HG03045 (cell line): ENCODE data around the gene UBAC2.

Source experiments
- ATAC-seq: cut with Tn5 transposase; IDR thresholded peaks from one replicate; pipeline ENCODE4 v1.9.1; 2021; ENCODE audit warnings: mild to moderate bottlenecking, moderate library complexity; ENCODE audit not compliant: unreplicated experiment

UBAC2 gene

DNA sequence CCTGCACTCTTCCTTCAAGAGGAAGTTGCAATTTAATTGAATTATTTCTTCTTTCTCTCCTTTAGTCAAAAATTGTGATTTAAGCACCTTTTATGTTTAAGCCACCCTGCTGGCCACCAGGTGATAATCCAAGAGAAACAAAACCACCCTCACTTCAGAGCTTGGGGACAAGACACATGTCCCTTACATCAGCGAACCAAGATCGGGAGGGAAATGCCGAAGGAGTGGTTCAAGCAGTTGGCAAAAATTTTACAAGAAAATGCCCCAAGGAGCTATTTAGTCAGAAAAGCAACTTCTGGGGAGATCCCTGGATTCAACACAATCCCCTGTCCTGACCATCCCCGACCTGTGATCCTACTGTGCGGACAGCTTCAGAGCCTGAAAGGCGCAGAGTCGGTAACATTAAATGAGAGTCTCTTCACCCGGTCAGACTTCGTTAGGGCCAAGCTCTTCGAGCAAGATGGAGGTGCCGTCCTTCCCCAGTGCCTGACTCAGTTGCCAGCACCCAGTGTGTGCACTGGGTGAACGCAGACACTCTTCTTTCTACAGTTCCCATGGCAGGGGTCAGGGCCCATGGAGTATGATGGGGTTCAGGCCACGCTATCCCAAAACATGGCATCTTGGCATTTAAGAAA, 222.0 kb downstream of the UBAC2 start:
- no peak for ATAC-seq

DNA sequence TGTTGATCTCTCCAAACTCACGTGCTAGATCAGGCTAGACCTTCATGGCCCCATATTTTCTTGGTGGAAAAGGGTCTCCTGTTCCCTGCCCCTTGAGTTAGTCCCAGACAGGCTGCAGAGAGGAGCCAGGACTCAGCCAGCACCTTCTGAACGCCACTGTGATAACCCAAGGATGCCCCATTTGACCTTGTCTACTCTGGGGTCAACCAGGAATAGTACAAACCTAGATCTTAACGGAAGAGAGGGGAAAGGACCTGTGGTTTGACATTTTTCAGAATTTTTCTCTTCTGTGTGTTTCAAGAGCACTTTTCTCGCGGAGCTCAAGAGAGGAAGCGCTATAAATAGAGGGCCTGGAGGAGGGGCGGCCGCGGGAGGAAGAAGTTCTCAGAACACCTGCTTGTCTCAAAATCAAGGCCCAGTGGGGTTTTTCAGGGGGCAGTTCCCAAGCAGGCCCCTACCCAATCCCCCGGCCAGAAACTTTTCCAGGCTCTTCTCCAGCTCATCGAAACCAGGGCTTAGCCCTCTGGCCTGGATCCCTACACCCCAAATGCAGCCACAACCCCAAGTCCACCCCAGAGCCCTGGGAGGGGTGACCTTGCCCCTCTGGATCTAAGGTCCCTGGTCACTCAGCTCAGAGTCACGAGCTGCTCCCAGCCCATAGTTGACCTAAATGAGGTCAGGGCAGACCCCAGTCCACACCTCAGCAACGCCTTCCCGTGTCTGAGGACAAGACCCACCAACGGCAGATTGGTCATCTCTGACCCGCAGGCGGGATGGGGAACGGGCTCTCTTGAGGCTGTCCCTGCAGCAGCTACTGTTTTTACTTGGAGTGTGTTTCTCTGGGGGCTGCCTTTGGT, 225.1 kb downstream of the UBAC2 start:
- ATAC-seq = peak; percentile 50

DNA sequence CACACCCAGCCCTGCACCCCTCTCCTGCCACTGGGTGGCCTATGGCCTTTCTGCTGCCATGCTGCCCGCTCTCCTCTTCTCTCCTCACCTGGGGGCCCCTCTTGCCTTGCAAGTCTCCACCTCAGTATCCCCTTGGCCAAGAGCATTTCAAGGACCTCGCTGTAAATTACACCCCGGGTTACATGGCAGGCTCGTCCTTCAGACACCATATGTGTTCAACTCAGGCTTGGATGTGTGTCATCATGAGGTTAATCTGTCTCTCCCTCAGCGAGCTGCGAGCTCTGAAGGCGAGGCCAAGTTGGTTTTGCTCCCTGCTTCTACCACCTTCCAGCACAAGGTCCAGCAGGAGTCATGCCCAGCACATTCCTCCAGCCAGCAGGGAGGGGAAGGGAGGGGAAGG, 225.8 kb downstream of the UBAC2 start:
- no peak for ATAC-seq

GRCh38 chr13:99429670-99430069, 229.0 kb downstream of the UBAC2 start:
- ATAC-seq = no peak

- ATAC-seq = peak; percentile 28
Observed at GRCh38 chr13:99431927-99432608, 231.4 kb downstream of the UBAC2 start.

GRCh38 chr13:99432609-99433542, 232.2 kb downstream of the UBAC2 start:
- peak; percentile 66 for ATAC-seq

DNA sequence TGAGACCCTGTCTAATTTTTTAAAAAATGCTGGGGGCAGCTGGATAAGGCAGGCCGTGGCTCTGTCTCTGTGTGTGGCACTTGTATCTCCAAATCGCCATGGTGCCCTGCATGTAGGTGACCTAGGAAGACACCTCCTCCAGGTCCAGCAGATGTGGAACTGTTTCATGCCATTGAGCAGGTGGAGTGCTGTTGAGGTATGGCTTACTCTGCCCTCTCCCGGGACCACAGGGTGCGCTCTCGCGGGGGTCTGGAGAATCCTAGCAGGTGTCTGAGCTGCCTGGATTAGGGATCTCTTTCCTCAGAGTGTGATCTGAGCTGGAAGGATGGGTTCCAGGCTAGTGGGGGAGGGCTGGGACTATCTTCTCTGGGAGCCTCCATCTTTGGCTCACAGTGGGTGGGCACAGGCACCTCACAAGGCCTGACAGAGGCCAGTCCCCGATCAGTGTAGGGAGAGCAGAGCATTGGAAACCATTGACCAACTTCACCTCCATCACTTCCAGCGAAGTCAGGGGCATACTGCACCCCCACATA, 233.0 kb downstream of the UBAC2 start:
- no peak for ATAC-seq

DNA sequence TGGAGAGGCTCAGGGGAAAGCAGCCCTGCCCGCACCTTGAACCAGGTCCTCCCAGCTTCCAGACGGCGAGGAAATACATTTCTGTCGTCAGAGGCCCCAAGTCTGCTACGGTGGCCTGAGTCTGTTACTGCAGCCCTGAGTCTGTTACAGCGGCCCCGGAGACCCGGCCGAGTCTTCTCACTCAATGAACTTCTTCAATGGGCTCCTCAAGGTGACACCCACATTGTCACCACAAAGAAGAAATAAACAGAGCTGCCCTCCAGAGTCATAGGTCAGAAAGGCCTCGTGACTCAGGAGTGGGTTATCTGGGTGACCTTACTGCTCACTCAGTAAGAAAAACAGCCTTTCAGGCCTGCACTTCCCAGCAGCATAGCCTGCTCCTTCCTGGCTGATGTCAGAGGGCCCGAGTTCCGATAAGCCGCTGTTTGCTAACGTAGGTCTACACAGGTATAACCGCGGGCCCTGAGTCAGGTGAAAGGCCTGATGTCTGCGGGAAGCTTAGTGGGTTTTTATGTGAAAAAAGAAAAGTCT, 233.7 kb downstream of the UBAC2 start:
- no peak for ATAC-seq

- ATAC-seq = no peak
Observed at GRCh38 chr13:99435116-99435515, 234.5 kb downstream of the UBAC2 start.

DNA sequence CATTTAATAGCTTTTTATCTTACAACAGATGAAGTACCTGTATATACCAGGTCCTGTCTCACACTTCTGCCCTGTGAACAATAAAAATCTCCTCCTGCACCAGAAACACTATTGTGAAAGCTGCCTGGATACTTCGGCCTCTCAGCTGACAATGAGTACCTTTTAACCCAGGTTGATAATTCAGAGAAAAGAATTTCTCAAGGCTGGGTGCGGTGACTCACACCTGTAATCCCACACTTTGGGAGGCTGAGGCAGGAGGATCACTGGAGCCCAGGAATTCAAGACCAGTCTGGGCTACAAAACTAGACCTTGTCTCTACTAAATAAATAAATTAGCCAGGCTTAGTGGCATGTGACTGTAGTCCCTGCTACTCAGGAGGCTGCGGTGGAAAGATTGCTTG, 235.3 kb downstream of the UBAC2 start:
- ATAC-seq = no peak
